Ishikawa (cell line): ENCODE measurements around the gene PTBP2.

Experiments
- EGR1 ChIP-seq: IDR thresholded peaks from 2 replicates; pipeline ENCODE4 v1.6.1; 2012
- EP300 ChIP-seq: IDR thresholded peaks from 2 replicates; pipeline ENCODE4 v1.6.1; 2012; ENCODE audit warnings: borderline replicate concordance
- TAF1 ChIP-seq: IDR thresholded peaks from 2 replicates; pipeline ENCODE4 v1.6.1; 2012; ENCODE audit warnings: low read depth, mild to moderate bottlenecking
- TCF12 ChIP-seq: IDR thresholded peaks from 2 replicates; pipeline ENCODE4 v1.6.1; 2012; ENCODE audit warnings: low read depth
- YY1 ChIP-seq: IDR thresholded peaks from 2 replicates; pipeline ENCODE4 v1.6.1; 2012; ENCODE audit warnings: low read depth
- ZBTB7A ChIP-seq: IDR thresholded peaks from 2 replicates; pipeline ENCODE4 v1.6.1; 2012; ENCODE audit warnings: low read depth
- TF ChIP-seq, protein P1 (sequence below): IDR thresholded peaks from 2 replicates; pipeline ENCODE4 v1.6.1; 2012; ENCODE audit warnings: low read depth, mild to moderate bottlenecking
- TF ChIP-seq, protein P2 (sequence below): IDR thresholded peaks from 2 replicates; pipeline ENCODE4 v1.6.1; 2012
- TF ChIP-seq, protein P3 (sequence below): IDR thresholded peaks from 2 replicates; pipeline ENCODE4 v1.6.1; 2012

DNA sequence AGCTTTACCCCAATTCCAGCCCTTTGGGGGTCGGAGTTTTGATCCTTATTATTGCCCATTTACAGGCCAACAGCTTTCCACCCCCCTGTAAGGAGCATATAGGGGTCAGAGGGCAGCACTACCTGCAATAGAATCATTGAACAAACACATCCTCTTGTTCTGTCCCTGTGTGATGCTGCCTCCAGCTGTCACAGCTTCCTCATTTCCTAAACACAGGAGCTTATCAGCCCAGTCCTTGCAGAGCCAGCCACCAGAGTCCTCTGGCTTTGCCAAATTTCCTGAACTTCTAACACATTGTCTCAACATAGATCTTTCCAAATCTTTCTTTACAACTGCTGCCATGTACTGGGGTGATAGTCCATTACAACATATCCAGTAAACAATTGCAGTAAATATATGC lies 32.8 kb upstream of the PTBP2 start:
- TF ChIP-seq, protein P1, sequence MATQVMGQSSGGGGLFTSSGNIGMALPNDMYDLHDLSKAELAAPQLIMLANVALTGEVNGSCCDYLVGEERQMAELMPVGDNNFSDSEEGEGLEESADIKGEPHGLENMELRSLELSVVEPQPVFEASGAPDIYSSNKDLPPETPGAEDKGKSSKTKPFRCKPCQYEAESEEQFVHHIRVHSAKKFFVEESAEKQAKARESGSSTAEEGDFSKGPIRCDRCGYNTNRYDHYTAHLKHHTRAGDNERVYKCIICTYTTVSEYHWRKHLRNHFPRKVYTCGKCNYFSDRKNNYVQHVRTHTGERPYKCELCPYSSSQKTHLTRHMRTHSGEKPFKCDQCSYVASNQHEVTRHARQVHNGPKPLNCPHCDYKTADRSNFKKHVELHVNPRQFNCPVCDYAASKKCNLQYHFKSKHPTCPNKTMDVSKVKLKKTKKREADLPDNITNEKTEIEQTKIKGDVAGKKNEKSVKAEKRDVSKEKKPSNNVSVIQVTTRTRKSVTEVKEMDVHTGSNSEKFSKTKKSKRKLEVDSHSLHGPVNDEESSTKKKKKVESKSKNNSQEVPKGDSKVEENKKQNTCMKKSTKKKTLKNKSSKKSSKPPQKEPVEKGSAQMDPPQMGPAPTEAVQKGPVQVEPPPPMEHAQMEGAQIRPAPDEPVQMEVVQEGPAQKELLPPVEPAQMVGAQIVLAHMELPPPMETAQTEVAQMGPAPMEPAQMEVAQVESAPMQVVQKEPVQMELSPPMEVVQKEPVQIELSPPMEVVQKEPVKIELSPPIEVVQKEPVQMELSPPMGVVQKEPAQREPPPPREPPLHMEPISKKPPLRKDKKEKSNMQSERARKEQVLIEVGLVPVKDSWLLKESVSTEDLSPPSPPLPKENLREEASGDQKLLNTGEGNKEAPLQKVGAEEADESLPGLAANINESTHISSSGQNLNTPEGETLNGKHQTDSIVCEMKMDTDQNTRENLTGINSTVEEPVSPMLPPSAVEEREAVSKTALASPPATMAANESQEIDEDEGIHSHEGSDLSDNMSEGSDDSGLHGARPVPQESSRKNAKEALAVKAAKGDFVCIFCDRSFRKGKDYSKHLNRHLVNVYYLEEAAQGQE, result no peak
- TF ChIP-seq TAF1, result no peak
- no peak for TF ChIP-seq YY1
- TF ChIP-seq, protein P2, sequence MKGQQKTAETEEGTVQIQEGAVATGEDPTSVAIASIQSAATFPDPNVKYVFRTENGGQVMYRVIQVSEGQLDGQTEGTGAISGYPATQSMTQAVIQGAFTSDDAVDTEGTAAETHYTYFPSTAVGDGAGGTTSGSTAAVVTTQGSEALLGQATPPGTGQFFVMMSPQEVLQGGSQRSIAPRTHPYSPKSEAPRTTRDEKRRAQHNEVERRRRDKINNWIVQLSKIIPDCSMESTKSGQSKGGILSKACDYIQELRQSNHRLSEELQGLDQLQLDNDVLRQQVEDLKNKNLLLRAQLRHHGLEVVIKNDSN, result no peak
- no peak for TF ChIP-seq EGR1
- TF ChIP-seq, protein P3, sequence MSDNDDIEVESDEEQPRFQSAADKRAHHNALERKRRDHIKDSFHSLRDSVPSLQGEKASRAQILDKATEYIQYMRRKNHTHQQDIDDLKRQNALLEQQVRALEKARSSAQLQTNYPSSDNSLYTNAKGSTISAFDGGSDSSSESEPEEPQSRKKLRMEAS, result no peak
- no peak for TF ChIP-seq ZBTB7A
- no peak for TF ChIP-seq TCF12
- TF ChIP-seq EP300, result no peak
